ENCODE data around the gene SVIL.
A peak's percentile ranks its signal among the peaks of the same experiment; 100 is the strongest.
"Not testable (repeated sequence)": the region's sequence is repeated elsewhere in the genome, so short reads cannot be mapped to it uniquely, and the experiment has no call there.

SVIL gene

DNA sequence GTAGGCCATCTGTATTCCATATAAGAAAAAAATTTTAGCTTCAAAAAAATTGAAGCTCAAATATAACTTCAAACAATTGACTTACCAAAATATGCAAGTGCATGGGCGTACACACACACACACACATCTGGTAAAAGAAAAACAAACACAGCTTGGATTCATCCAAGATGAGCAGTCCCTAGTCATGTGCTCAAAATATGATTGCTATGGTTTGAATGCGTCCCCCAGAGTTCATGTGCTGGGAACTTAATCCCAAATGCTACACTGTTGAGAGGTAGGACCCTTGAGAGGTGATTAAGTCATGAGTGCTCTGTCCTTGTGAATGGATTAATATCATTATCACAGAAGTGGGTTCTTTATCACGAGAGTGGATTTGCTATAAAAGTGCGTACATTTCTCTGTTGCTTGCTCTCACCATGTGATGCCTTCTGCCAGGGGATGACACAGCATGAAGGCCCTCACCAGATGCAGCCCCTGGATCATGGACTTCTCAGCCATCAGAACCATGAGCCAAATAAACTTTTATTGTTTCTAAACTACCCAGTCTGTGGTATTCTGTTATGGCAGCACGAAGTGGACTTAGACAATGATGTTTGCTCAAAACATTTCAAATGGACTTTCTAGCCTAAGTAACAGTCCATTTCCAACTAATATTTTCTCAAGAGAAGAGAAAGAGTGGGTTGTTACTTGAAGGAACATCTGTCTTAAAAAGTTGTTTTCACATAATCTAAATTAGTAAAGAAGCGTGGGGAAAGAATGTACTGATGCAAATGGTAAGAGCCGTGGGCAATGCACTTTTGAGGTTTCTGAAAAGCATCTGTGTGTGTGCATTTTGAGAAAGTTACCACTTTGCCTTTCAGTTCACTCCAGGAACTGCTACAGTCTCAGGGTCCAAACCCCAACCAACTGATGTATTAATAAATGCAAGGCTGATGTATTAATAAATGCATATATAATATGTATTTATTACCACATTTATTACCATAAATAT is 15.1 kb upstream of the SVIL start:
- FAIRE-seq, result no peak

DNA sequence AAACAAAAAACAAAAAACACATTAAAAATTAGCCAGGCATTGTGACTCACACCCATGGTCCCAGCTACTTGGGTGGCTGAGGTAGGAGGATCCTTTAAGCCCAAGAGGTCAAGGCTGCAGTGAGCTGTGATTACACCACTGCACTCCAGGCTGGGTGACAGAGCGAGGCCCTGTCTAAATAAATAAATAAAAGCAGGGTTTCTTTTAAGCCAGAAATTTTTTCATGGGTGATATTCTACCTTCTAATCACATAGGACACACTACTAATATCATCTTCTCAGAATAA is 14.2 kb upstream of the SVIL start:
- no peak for FAIRE-seq

- no peak for FAIRE-seq
These were observed 13.6 kb upstream of the SVIL start for GRCh38 chr10:29648114-29648982.

DNA sequence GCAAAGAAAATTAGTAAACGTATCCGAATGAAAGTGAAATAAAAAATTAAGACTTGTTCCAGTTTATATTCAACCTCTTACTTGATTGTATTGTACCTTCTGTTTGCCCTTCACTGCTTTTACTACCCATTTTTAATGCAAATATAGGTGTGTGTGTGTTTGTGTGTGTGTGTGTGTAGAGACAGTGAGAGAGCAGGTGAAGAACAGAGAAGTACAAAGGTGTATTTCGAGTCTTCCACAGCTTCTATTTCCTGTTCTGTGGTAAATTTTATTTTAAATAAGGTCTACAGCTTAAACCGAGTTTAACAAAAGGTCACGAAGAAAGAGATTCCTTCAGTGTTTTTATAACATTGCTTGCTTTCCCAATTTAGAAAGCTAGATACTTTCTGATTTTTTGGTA is 12.7 kb upstream of the SVIL start:
- FAIRE-seq, result no peak

DNA sequence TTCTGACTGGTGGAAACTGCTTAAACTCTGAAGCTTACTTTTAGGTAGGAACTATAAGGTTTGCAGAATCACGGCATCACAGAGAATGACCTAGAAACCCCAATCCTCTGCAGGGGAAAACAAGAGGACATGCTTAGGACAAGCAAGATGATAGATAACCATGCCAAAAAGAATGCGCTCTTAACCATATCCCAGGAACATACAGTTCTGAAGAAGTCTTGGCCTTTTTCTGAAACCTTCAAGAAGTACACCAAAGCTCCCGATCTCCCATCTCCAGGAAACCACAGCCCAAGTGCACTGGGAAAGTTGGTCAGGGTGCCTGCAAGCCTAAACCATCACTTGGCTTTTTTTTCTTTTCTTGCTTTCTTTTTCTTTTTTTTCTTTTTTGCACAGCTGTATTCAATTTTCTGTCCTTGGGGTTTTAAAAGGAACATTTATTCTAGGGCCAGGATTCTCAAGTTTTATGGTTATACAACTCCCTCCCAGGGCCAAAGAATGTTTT is 12.2 kb upstream of the SVIL start:
- FAIRE-seq, result no peak

- no peak for FAIRE-seq
These were observed 11.6 kb upstream of the SVIL start for GRCh38 chr10:29646238-29646902.

GRCh38 chr10:29643771-29644501 is 9.2 kb upstream of the SVIL start:
- no peak for FAIRE-seq

- no peak for FAIRE-seq
These were observed 8.2 kb upstream of the SVIL start for GRCh38 chr10:29642990-29643389.

GRCh38 chr10:29637537-29637936 is 2.8 kb upstream of the SVIL start:
- FAIRE-seq, result no peak

- FAIRE-seq, result no peak
These were observed 1.4 kb upstream of the SVIL start for GRCh38 chr10:29636178-29636577.

- FAIRE-seq, result no peak
These were observed 957 bp upstream of the SVIL start for GRCh38 chr10:29635711-29636144.

- peak; percentile 43 for FAIRE-seq
These were observed 666 bp downstream of the SVIL start for GRCh38 chr10:29634105-29634504.

DNA sequence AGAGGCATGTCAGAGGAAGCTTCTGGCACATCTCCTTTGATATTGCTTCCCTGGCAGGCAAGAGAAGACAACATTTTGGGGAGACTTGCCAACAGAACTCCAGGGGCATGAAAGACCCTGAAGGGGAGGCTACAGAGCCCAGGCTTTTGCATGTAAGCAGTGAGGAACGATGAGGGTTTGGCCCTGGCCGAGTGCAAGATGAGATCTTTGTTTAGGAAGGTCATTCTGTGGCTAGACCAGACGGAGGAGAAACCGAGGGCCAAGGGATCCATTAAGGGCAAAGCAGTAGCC is 3.8 kb downstream of the SVIL start:
- no peak for FAIRE-seq

DNA sequence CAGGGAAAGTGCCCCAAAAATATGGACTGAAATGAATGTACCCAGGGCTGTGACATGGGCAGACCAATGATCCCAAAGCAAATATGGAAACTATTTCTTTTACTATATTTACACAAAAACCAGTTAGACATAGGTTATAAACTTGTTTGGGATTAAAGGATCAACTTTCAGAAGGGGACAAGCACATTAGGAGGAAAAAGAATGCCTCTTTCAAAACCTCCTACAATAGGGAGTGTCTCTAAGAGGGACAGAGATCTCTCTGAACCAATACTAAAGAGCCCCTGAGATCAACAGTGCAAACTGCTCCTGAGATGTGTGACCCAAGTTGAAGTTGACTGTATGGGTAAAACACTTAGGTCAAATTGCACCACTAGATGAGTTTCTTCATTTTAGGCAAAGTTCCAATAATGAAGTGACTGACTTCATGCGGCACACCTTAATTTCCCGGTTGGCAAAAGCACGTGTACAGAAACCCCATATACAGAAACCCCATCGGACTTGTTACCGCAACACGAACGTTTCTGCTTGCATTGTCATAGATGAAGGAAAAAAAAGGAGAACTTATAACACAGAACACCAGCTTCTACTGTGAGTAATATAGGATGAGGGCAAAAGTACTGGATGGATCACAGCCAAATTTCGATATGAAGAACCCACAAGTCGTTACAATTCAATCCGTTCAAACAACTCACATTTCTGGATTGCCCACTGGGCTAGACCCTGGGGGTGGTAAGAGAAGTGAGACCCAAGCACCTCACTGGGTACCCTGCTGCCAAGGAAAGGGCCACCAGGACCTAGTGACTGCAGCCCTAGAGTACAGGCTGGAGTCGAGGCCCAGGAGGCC is 4.3 kb downstream of the SVIL start:
- FAIRE-seq, result no peak

GRCh38 chr10:29628912-29629526 is 5.8 kb downstream of the SVIL start:
- FAIRE-seq, result no peak

DNA sequence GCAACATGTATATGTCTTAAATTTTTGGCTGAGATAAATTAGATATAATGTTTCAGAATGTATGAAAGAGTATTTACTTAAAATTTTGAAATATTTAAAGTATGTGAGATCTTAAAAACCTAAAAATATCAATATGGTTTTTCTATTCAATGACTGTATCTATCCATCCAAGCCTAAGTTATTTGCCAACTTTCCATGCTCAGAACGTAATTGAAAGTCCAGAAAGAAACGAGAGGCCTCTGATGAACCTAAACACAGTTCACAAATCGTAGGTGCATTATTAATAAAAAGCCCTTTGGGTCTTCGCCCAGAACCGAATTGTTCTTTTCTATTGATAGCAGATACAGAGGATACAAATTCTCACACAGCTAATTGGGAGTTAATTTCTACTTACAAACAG is 6.5 kb downstream of the SVIL start:
- no peak for FAIRE-seq

DNA sequence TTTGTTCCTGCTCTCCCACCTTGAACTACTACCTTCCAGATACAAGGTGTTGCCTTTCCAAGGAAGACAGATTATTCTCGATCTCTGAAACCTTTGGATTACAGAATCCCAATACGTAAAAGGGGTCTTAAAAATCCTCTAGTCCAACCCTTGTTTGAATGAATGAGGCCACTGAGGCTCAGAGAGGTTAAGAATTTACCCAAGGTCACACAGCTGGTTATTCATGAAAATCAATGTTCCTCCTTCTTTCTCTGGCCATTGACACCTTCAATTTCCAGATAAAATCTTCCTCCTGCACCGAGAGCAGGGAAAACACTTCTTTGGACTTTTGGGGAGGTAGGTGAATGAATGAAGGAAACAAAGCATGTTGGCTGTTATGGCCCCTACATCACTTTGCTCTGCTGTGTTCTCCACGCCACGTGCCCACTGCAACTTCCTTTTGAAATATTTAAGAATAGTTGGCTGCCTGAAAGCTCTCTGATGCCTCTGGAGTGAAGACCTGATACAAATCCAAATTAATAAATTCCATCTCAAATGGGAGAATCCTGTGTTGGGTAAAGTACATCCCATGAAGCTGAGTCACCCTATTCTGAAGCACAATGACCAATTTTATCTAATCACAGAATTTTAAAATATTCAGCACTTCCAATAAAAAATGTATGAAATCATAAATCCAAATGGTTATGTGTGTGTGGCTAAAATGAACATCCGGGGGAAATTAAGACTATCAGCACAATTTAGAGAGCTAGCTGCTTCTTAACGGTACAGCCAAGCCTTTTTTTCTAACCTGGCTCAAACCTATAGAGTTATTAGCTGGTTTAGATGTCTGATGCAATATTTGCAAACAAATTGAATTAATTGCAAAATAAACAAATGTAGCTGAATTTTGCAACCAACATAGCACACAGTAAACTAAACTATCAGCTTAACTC is 7.3 kb downstream of the SVIL start:
- no peak for FAIRE-seq

GRCh38 chr10:29624357-29624756 is 10.4 kb downstream of the SVIL start:
- not testable (repeated sequence) for FAIRE-seq

- no peak for FAIRE-seq
These were observed 11.0 kb downstream of the SVIL start for GRCh38 chr10:29623797-29624196.

DNA sequence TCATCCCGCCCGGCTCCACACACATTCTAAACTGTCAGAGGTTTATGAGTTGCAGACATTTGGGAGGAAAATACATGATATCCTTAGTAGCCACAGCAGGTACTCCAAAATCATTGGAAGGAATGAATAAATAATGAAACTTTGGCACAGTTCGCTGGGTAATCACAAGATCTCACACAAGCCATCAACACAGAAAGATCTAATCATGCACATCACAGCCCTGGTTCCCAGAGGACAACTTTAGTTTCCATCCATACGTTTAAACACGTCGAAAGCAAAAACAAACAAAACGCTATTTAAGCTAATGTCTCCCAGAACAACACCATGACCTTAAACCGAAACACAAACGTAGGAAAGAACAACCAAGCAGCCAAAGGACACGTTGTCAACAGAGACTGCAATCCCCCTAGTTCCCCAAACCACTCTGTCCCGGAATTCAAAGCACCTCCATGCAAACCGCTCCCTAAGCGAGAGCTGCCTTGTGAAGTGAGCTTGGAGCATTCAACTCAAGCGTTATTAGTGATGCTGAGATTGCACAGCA is 12.3 kb downstream of the SVIL start:
- no peak for FAIRE-seq

Measured in TTC549 (cell line).